HepG2 (cell line): Measurements from ENCODE around the gene TDRD5. TPM values are rescaled to one million over a fixed set of nuclear protein-coding genes. Genes with fewer than 3 reads are reported as not detected.
A peak's percentile ranks its signal among the peaks of the same experiment; 100 is the strongest.

ENCODE experiments used
- ATAC-seq: fragments of 200-7000 bp; cut with Tn5 transposase; 3 replicates; pipeline ENCODE4 v1.9.1; 2020; ENCODE audit warnings: mild to moderate bottlenecking, moderate library complexity
- BruUV-seq: library from RNA; stranded (reverse); fragments of 400-500 nt; replicated peaks from 2 replicates; lab custom pipeline; 2021; lab: Mats Ljungman, UMichigan
- CTCF ChIA-PET: fragments of 300-600 bp; formaldehyde crosslinking; extraction: SDS; loops from one replicate; lab custom pipeline; 2021; ENCODE audit warnings: low total read pairs, inconsistent platforms, low intra/inter-chr PET ratio; lab: Yijun Ruan, JAX
- POLR2A ChIA-PET: fragments of 350-600 bp; sonication (Branson Sonifier 250); formaldehyde crosslinking; loops from one replicate; lab custom pipeline; 2020; ENCODE audit warnings: antibody characterized with exemption, inconsistent platforms; lab: Yijun Ruan, JAX
- DNase-seq: peaks from one replicate; pipeline ENCODE4 v3.0.0-alpha.2; 2015; ENCODE audit warnings: low spot score
- FAIRE-seq: peaks from 3 replicates; lab custom pipeline; 2011; peaks lifted over from hg19 to GRCh38; lab: Jason Lieb, UNC
- H2AFZ ChIP-seq: one replicate; pipeline ENCODE4 v1.6.1; 2011; ENCODE audit warnings: low read length, inconsistent platforms
- H3K27ac ChIP-seq: fragments of 300-600 bp; 3 replicates; pipeline ENCODE4 v1.8.0; 2011; ENCODE audit warnings: mixed run types, mild to moderate bottlenecking, mixed read lengths, low read length, inconsistent platforms; ENCODE audit not compliant: insufficient read depth; ENCODE audit errors: extremely low read length
- H3K27me3 ChIP-seq, 2 experiments: fragments of 200-600 bp in 1 of 2; 2 replicates in 1 of 2; 3 replicates in 1 of 2; pipeline versions ENCODE4 v1.6.0 to v1.8.0; 2011; ENCODE audit warnings: low read length in 2 of 2, mild to moderate bottlenecking in 2 of 2, moderate library complexity in 2 of 2, inconsistent platforms in 1 of 2; ENCODE audit not compliant: insufficient read depth in 2 of 2, control insufficient read depth in 1 of 2
- H3K36me3 ChIP-seq, 2 experiments: fragments of 200-600 bp in 1 of 2; replicated peaks in 1 of 2; 2 replicates in 1 of 2; 3 replicates in 1 of 2; pipeline versions ENCODE4 v1.5.1 to v1.8.0; 2011; ENCODE audit warnings: low read length in 2 of 2, inconsistent platforms in 1 of 2; ENCODE audit not compliant: insufficient read depth in 2 of 2, control insufficient read depth in 1 of 2
- H3K4me1 ChIP-seq: 2 replicates; pipeline ENCODE4 v1.5.1; 2012; ENCODE audit warnings: low read length, inconsistent platforms; ENCODE audit not compliant: insufficient read depth
- H3K4me2 ChIP-seq: 2 replicates; pipeline ENCODE4 v1.6.0; 2011; ENCODE audit warnings: low read depth, low read length, inconsistent platforms
- H3K4me3 ChIP-seq, 3 experiments: fragments of 200-600 bp in 1 of 3; sonication (generic), shearing (Covaris generic) in 1 of 3; replicated peaks in 1 of 3; 2 replicates each; pipeline ENCODE4 v1.5.1; 2011 to 2016; ENCODE audit warnings: low read length in 3 of 3, inconsistent platforms in 2 of 3, low read depth in 2 of 3, mild to moderate bottlenecking in 2 of 3, control low read depth in 1 of 3, mixed read lengths in 1 of 3; ENCODE audit not compliant: insufficient read depth in 1 of 3
- H3K79me2 ChIP-seq: one replicate; pipeline ENCODE4 v1.6.1; 2011; ENCODE audit warnings: low read length, inconsistent platforms; ENCODE audit not compliant: insufficient read depth
- H3K9ac ChIP-seq: 2 replicates; pipeline ENCODE4 v1.6.0; 2011; ENCODE audit warnings: mild to moderate bottlenecking, low read depth, low read length, inconsistent platforms; ENCODE audit not compliant: insufficient read depth
- H3K9me3 ChIP-seq: 2 replicates; pipeline ENCODE4 v1.5.1; 2012; ENCODE audit warnings: mild to moderate bottlenecking, low read length
- H4K20me1 ChIP-seq: 2 replicates; pipeline ENCODE4 v1.6.0; 2011; ENCODE audit warnings: inconsistent platforms, mild to moderate bottlenecking, low read length, moderate library complexity; ENCODE audit not compliant: insufficient read depth
- CEBPG ChIP-seq: IDR thresholded peaks from 2 replicates; pipeline ENCODE4 v1.6.1; 2016
- FOXA1 ChIP-seq, 2 experiments: fragments of 450-650 bp in 1 of 2; sonication (generic) in 1 of 2; formaldehyde crosslinking in 1 of 2; IDR thresholded peaks; 2 replicates each; pipeline versions ENCODE4 v1.4.0 to v1.6.1; 2016 to 2020; ENCODE audit warnings: missing genetic modification reagents in 1 of 2
- FOXA3 ChIP-seq: IDR thresholded peaks from 2 replicates; pipeline ENCODE4 v1.6.1; 2016; ENCODE audit warnings: missing genetic modification reagents, missing compliant biosample characterization
- NFATC3 ChIP-seq: sonication (generic); formaldehyde crosslinking; IDR thresholded peaks from 2 replicates; pipeline ENCODE4 v1.5.1; 2020; ENCODE audit warnings: mild to moderate bottlenecking, missing genetic modification reagents
- NKX3-1 ChIP-seq: sonication (generic); formaldehyde crosslinking; IDR thresholded peaks from 2 replicates; pipeline ENCODE4 v1.5.0; 2020; ENCODE audit warnings: missing genetic modification reagents
- PHF5A ChIP-seq: IDR thresholded peaks from one replicate; pipeline ENCODE4 v1.6.1; 2018; ENCODE audit warnings: low read depth, missing genetic modification reagents; ENCODE audit not compliant: unreplicated experiment
- SMC3 ChIP-seq: IDR thresholded peaks from 2 replicates; pipeline ENCODE4 v1.6.1; 2011; ENCODE audit warnings: low read length, improper control_type of control experiment
- STAG1 ChIP-seq: sonication (generic); formaldehyde crosslinking; IDR thresholded peaks from 2 replicates; pipeline ENCODE4 v1.4.0; 2020; ENCODE audit warnings: missing genetic modification reagents
- TEAD3 ChIP-seq: optimal IDR thresholded peaks from 2 replicates; pipeline ENCODE3; 2016; ENCODE audit warnings: borderline replicate concordance
- ZKSCAN1 ChIP-seq: fragments of 150-350 bp; IDR thresholded peaks from 2 replicates; pipeline ENCODE4 v1.6.1; 2014; ENCODE audit warnings: low read length
- ZMYM2 ChIP-seq: sonication (generic); formaldehyde crosslinking; IDR thresholded peaks from 2 replicates; pipeline ENCODE4 v1.8.0; 2022; ENCODE audit warnings: mild to moderate bottlenecking, missing genetic modification reagents
- in situ Hi-C: cut with HindIII; loops from 2 replicates; pipeline ENCODE4 v1.10.0; 2017; ENCODE audit warnings: low pct_unique_long_range_greater_than_20kb; ENCODE audit not compliant: extremely low pct_ligation_motif_present
- intact Hi-C: fragments of 100-400 bp; cut with micrococcal nuclease; formaldehyde crosslinking; loops from one replicate; pipeline ENCODE4 v1.10.0; 2022; ENCODE audit not compliant: unreplicated experiment
- polyA plus RNA-seq, 8 experiments: library from polyadenylated mRNA; depleted of rRNA in 3 of 8; stranded (reverse) in 7 of 8; unstranded in 1 of 8; fragments of >200 nt; fragmentation: Illumina TruSeq in 4 of 8; extraction: Trizol in 4 of 8; gene quantifications; 2 replicates each; pipeline versions ENCODE4 v1.2.1 to v1.2.3, GENCODE V29; 2011 to 2016; ENCODE audit warnings: low read depth in 4 of 8, missing spikeins in 1 of 8, mixed read lengths in 1 of 8; ENCODE audit not compliant: insufficient read depth in 1 of 8
- total RNA-seq, 5 experiments: library from RNA; depleted of rRNA; stranded (reverse); fragments of >200 nt; fragmentation: Illumina TruSeq; extraction: Trizol; gene quantifications; 2 replicates each; pipeline ENCODE4 v1.2.3, GENCODE V29; 2016; ENCODE audit warnings: low read depth in 1 of 5
- TF ChIP-seq, protein P1 (sequence below): conservative IDR thresholded peaks from 2 replicates; pipeline ENCODE4 v1.6.1; 2018; ENCODE audit warnings: missing genetic modification reagents
- TF ChIP-seq, protein P2 (sequence below): sonication (generic); formaldehyde crosslinking; IDR thresholded peaks from 2 replicates; pipeline ENCODE4 v1.5.0; 2020; ENCODE audit warnings: mild to moderate bottlenecking, missing genetic modification reagents, moderate library complexity

Gene TDRD5
- total and polyA plus RNA-seq, 2 of the 13 experiments (the other 11 are each of a cell fraction or from before 2014, with no cell fraction given) = not detected

DNA sequence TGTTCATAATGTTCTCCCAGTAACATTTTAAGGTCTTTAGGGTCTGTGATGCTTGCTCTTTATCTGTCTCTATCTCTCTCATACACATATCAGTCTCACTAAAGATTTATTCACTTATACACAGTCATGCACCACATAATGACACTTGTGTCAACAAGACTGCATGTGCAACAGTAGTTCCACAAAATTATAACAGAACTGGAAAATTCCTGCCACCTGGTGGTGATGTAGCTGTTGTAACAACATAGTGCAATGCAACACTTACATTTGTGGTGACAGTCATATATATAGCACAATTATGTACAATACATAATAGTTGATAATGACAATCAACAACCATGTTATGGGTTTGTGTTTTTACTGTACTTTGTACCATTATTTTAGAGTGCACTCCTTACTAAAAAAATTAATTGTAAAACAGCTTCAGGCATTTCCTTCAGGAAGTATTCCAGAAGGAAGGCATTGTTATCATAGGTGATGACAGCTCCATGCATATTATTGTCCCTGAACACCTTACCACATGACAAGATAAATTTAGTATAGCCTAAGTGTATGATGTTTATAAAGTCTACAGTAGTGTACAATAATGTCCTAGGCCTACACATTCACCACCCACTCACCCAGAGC is 8.1 kb downstream of the TDRD5 start:
- ChIA-PET CTCF (no interaction called here), POLR2A (no interaction called here)
- H3K9me3 ChIP-seq = no peaks in the 10 kb centered on the region
- no peak overlapping the region for H2AFZ ChIP-seq
- no peak overlapping the region for H3K27ac ChIP-seq
- H4K20me1 ChIP-seq = no peaks in the 10 kb centered on the region
- H3K4me1 ChIP-seq = no peaks in the 10 kb centered on the region
- peak; percentile 56 for FAIRE-seq
- TF ChIP-seq TEAD3 (peak; percentile 86), FOXA1 (IDR thresholded peaks at IDR 0.05) (no peak), FOXA1 (CRISPR knock-in tag; IDR thresholded peaks at IDR 0.05) (peak; percentile 90), SMC3 (peak; percentile 47), CEBPG (peak; percentile 33), ZMYM2 (no peak), ZKSCAN1 (no peak), NKX3-1 (CRISPR knock-in tag) (no peak), PHF5A (no peak), NFATC3 (CRISPR knock-in tag) (no peak), STAG1 (peak; percentile 57), FOXA3 (CRISPR knock-in tag) (peak; percentile 80)
- TF ChIP-seq, protein P1, sequence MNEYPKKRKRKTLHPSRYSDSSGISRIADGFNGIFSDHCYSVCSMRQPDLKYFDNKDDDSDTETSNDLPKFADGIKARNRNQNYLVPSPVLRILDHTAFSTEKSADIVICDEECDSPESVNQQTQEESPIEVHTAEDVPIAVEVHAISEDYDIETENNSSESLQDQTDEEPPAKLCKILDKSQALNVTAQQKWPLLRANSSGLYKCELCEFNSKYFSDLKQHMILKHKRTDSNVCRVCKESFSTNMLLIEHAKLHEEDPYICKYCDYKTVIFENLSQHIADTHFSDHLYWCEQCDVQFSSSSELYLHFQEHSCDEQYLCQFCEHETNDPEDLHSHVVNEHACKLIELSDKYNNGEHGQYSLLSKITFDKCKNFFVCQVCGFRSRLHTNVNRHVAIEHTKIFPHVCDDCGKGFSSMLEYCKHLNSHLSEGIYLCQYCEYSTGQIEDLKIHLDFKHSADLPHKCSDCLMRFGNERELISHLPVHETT = no peak
- TF ChIP-seq, protein P2, sequence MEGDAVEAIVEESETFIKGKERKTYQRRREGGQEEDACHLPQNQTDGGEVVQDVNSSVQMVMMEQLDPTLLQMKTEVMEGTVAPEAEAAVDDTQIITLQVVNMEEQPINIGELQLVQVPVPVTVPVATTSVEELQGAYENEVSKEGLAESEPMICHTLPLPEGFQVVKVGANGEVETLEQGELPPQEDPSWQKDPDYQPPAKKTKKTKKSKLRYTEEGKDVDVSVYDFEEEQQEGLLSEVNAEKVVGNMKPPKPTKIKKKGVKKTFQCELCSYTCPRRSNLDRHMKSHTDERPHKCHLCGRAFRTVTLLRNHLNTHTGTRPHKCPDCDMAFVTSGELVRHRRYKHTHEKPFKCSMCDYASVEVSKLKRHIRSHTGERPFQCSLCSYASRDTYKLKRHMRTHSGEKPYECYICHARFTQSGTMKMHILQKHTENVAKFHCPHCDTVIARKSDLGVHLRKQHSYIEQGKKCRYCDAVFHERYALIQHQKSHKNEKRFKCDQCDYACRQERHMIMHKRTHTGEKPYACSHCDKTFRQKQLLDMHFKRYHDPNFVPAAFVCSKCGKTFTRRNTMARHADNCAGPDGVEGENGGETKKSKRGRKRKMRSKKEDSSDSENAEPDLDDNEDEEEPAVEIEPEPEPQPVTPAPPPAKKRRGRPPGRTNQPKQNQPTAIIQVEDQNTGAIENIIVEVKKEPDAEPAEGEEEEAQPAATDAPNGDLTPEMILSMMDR = peak; percentile 71
- no peak overlapping the region for H3K4me3 ChIP-seq
- peak; percentile 82 for ATAC-seq
- intact Hi-C loops (no loop called here), in situ Hi-C loops (loop anchor here (25.0 kb wide), 1 partner anchor 337 kb away; no protein-coding TSS in a partner anchor)
- H3K36me3 ChIP-seq = no peaks in the 10 kb centered on the region
- H3K79me2 ChIP-seq = no peaks in the 10 kb centered on the region
- no peak overlapping the region for H3K9ac ChIP-seq
- no peaks in the 10 kb centered on the region; a peak in 1 of 5 replicates for H3K27me3 ChIP-seq
- peak; percentile 48 for DNase-seq
- H3K4me2 ChIP-seq = no peak overlapping the region
- BruUV-seq = no TSS peak
